Thoracic aorta (tissue), 2 donors: Measurements from ENCODE around the gene POLRMT. TPM values are rescaled to one million over a fixed set of nuclear protein-coding genes. Genes with fewer than 3 reads are reported as not detected.

Experiments used
- ATAC-seq: fragments of 150-250 bp; one replicate; pipeline ENCODE4 v1.8.0; 2017; ENCODE audit warnings: low read depth; ENCODE audit not compliant: insufficient number of reproducible peaks, low FRiP score
- DNase-seq: peaks from one replicate; pipeline ENCODE4 v3.0.0-alpha.2; 2020; ENCODE audit warnings: low spot score
- H3K27ac ChIP-seq, 2 donors: fragments of 200-600 bp; sonication (generic); 1 replicate in 1 of 2; 2 replicates in 1 of 2; pipeline ENCODE4 v1.5.1; 2016; ENCODE audit warnings: mild to moderate bottlenecking in 2 of 2, moderate library complexity in 2 of 2
- H3K27me3 ChIP-seq: fragments of 200-600 bp; sonication (generic); replicated peaks from 2 replicates; pipeline ENCODE4 v1.6.0; 2016; ENCODE audit warnings: mild to moderate bottlenecking; ENCODE audit not compliant: insufficient read depth
- H3K36me3 ChIP-seq: fragments of 200-600 bp; sonication (generic); one replicate; pipeline ENCODE4 v1.5.1; 2016
- H3K4me1 ChIP-seq, 2 donors: fragments of 200-600 bp; sonication (generic); 1 replicate in 1 of 2; 2 replicates in 1 of 2; pipeline versions ENCODE4 v1.5.1 to v1.6.0; 2016; ENCODE audit warnings: low read depth in 2 of 2, mild to moderate bottlenecking in 1 of 2; ENCODE audit not compliant: control insufficient read depth in 1 of 2
- H3K4me3 ChIP-seq: fragments of 200-600 bp; sonication (generic); 2 replicates; pipeline ENCODE4 v1.5.1; 2016; ENCODE audit warnings: mild to moderate bottlenecking
- H3K9me3 ChIP-seq: fragments of 200-600 bp; sonication (generic); 2 replicates; pipeline ENCODE4 v1.5.1; 2016
- CTCF ChIP-seq: fragments of 200-600 bp; sonication (generic); IDR thresholded peaks from one replicate; pipeline ENCODE4 v1.5.1; 2019; ENCODE audit warnings: antibody characterized with exemption
- total RNA-seq, 2 donors: library from RNA; depleted of rRNA; stranded (reverse); fragments of >200 nt; gene quantifications; one replicate each; pipeline versions ENCODE4 v1.1.0 to v1.2.3, GENCODE V29; 2016

POLRMT gene
- total RNA-seq, 2 donors from 2014 or later: 23.8 to 30.9 TPM

- no peak for TF ChIP-seq CTCF
- H3K4me1 ChIP-seq: peaks cover 26 to 41% of the 10 kb centered on the region in 2 donors
- H3K27me3 ChIP-seq: no peaks in the 10 kb centered on the region
- H3K27ac ChIP-seq: no peak overlapping the region
- DNase-seq (no peak), ATAC-seq (no peak)
- no peak overlapping the region for H3K4me3 ChIP-seq
- no peaks in the 10 kb centered on the region for H3K9me3 ChIP-seq
- peaks cover 31% of the 10 kb centered on the region for H3K36me3 ChIP-seq
Measured at GRCh38 chr19:577439-578392, 55.6 kb downstream of the POLRMT start.

- TF ChIP-seq CTCF: no peak
- Histone ChIP-seq H3K27me3 (no peaks in the 10 kb centered on the region), H3K36me3 (peaks cover 26% of the 10 kb centered on the region), H3K27ac (no peak overlapping the region), H3K4me1 (peaks cover 26 to 41% of the 10 kb centered on the region in 2 donors), H3K9me3 (no peaks in the 10 kb centered on the region), H3K4me3 (no peak overlapping the region)
- DNase-seq (no peak), ATAC-seq (no peak)
Measured at GRCh38 chr19:576768-577438, 56.4 kb downstream of the POLRMT start.

- H3K4me3 ChIP-seq: peak overlapping the region; percentile 54
Measured at GRCh38 chr19:575527-576506, 57.5 kb downstream of the POLRMT start.

GRCh38 chr19:574658-575526 is 58.4 kb downstream of the POLRMT start:
- DNase-seq: no peak
- peak overlapping the region; percentile 54 for H3K4me3 ChIP-seq
- peaks cover 10% of the 10 kb centered on the region for H3K36me3 ChIP-seq
- ATAC-seq: no peak
- peaks cover 26 to 49% of the 10 kb centered on the region in 2 donors for H3K4me1 ChIP-seq
- no peaks in the 10 kb centered on the region for H3K27me3 ChIP-seq
- no peak for TF ChIP-seq CTCF
- no peak overlapping the region for H3K27ac ChIP-seq
- H3K9me3 ChIP-seq: no peaks in the 10 kb centered on the region

More at GRCh38 chr19:575527-576506, 57.5 kb downstream of the POLRMT start:
- H3K36me3 ChIP-seq: peaks cover 17% of the 10 kb centered on the region
- no peak overlapping the region for H3K27ac ChIP-seq
- no peak for DNase-seq
- ATAC-seq: no peak
- TF ChIP-seq CTCF: no peak
- H3K4me1 ChIP-seq: peaks cover 26 to 49% of the 10 kb centered on the region in 2 donors
- H3K27me3 ChIP-seq: no peaks in the 10 kb centered on the region
- no peaks in the 10 kb centered on the region for H3K9me3 ChIP-seq
